ENCODE data around the gene SLC39A5. TPM values are rescaled to one million over a fixed set of nuclear protein-coding genes. Genes with fewer than 3 reads are reported as not detected.

Gene SLC39A5
- total RNA-seq, 4 donors from 2014 or later, result 0.29 to 1.8 (median 0.52) TPM; not detected in 1

DNA sequence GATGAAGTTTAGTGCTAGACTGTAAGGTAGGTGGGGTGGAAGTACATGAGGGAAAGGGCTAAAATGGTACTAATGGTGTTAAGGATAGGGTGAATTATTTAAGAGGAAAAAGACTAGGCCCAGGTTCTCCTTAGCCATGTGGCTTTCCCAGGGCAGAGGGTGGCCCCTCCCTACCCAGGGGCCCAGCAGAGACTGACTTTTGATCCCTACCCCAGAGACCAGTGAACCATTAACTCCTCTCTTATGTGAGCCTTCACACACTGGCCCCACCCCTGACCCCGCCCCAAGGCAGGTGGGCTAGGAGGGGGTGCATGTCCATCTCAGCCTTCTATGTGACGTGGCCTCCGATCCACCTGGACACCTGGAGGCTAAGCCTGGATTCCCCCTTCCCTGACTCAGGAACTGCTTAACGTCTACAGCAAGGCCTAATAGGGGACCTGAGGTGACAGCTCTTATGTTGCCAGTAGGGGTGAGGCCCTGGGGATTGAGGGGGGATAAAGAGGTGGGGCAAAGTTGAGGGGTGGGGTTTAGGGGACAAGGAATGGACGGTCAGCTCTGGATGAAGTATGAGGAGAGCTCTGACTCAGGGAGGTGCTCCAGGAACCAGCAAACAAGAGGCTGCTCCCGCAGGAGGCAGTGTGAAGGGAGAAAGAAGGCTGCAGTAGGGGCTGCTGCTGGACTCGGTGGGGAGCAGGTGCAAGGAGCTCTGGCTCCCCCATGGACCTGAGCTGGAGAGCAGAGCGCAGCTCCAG, 757 bp downstream of the SLC39A5 start:
- H3K4me1 ChIP-seq, result no peaks in the 10 kb centered on the region
- DNase-seq, result no peak
- no peak overlapping the region for H3K27ac ChIP-seq
- no peaks in the 10 kb centered on the region for H3K27me3 ChIP-seq
- H3K4me3 ChIP-seq, result no peak overlapping the region
- H3K36me3 ChIP-seq, result no peaks in the 10 kb centered on the region
- no peaks in the 10 kb centered on the region for H3K9me3 ChIP-seq
- TF ChIP-seq POLR2A (IDR thresholded peaks at IDR 0.05) (no peak), CTCF (IDR thresholded peaks at IDR 0.05) (no peak)
- intact Hi-C loops (cut with DNase I; ENCODE audit: low total_unique reads), result no loop called here

DNA sequence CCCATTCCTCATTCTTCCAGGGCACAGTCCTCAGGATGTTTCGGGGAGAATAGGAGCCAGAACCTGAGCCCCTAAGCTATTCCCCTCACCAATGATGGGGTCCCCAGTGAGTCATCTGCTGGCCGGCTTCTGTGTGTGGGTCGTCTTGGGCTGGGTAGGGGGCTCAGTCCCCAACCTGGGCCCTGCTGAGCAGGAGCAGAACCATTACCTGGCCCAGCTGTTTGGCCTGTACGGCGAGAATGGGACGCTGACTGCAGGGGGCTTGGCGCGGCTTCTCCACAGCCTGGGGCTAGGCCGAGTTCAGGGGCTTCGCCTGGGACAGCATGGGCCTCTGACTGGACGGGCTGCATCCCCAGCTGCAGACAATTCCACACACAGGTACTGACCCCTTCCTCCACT, 1.3 kb downstream of the SLC39A5 start:
- intact Hi-C loops (cut with DNase I; ENCODE audit: low total_unique reads), result no loop called here
- no peak overlapping the region for H3K27ac ChIP-seq

DNA sequence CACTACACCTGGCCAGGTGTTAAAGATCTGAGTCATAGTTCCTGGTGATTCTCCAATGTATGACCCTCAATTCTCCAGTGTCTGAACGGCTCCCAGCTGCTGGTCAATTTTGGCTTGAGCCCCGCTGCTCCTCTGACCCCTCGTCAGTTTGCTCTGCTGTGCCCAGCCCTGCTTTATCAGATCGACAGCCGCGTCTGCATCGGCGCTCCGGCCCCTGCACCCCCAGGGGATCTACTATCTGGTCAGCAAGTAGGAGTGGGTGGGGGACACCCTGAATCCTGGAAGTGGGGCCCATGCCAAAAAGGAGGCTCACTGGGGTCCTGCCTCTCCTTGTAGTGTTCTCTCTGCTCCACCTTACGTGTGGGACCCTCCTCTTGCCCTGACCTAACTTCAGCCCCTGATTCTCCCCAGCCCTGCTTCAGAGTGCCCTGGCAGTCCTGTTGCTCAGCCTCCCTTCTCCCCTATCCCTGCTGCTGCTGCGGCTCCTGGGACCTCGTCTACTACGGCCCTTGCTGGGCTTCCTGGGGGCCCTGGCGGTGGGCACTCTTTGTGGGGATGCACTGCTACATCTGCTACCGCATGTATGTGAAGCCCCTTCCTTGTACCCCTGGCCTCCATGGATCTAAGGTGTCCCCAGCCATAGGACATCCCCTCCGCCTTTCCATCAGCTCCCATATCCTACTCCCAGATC, 5.0 kb downstream of the SLC39A5 start:
- no peaks in the 10 kb centered on the region for H3K4me1 ChIP-seq
- no peaks in the 10 kb centered on the region for H3K27me3 ChIP-seq
- TF ChIP-seq POLR2A (IDR thresholded peaks at IDR 0.05) (no peak), CTCF (IDR thresholded peaks at IDR 0.05) (no peak)
- H3K4me3 ChIP-seq, result no peak overlapping the region
- no peaks in the 10 kb centered on the region for H3K36me3 ChIP-seq
- intact Hi-C loops (cut with DNase I; ENCODE audit: low total_unique reads), result no loop called here
- DNase-seq, result no peak
- H3K9me3 ChIP-seq, result no peaks in the 10 kb centered on the region
- no peak overlapping the region for H3K27ac ChIP-seq

More for the DNA sequence above, 1.3 kb downstream of the SLC39A5 start:
- H3K4me3 ChIP-seq, result no peak overlapping the region
- TF ChIP-seq CTCF (IDR thresholded peaks at IDR 0.05), result no peak
- no peak for TF ChIP-seq POLR2A (IDR thresholded peaks at IDR 0.05)
- DNase-seq, result no peak
- H3K9me3 ChIP-seq, result no peaks in the 10 kb centered on the region
- H3K27me3 ChIP-seq, result no peaks in the 10 kb centered on the region
- no peaks in the 10 kb centered on the region for H3K4me1 ChIP-seq
- no peaks in the 10 kb centered on the region for H3K36me3 ChIP-seq

DNA sequence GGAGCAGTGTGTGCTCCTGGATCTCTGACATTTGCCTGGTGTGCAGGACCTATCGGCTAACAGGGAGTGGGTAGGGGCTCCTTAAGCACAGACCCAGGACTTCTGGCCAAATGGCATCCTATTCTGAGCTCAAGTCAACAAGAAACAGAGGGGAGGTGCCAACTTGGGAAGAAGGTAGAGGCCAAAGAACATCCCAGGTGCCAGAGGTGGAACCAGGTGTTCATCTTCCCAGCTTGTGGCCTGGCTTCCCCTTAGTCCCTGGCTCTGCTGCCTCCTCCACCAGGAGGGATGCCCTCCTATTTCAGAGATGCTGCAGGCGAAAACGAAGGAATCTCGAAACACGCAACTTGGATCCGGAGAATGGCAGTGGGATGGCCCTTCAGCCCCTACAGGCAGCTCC, 6.2 kb downstream of the SLC39A5 start:
- intact Hi-C loops (cut with DNase I; ENCODE audit: low total_unique reads), result no loop called here

More for the DNA sequence above, 6.2 kb downstream of the SLC39A5 start:
- TF ChIP-seq CTCF (IDR thresholded peaks at IDR 0.05), result no peak
- no peak for TF ChIP-seq POLR2A (IDR thresholded peaks at IDR 0.05)
- no peaks in the 10 kb centered on the region for H3K9me3 ChIP-seq
- H3K4me1 ChIP-seq, result no peaks in the 10 kb centered on the region
- no peak overlapping the region for H3K27ac ChIP-seq
- no peak for DNase-seq
- no peaks in the 10 kb centered on the region for H3K27me3 ChIP-seq
- H3K4me3 ChIP-seq, result no peak overlapping the region
- no peaks in the 10 kb centered on the region for H3K36me3 ChIP-seq

Data from uterus (tissue), 4 donors.